IMR-90 (cell line): Measurements from ENCODE around the gene IFNG-AS1. TPM values are rescaled to one million over a fixed set of nuclear protein-coding genes. Genes with fewer than 3 reads are reported as not detected.

ENCODE experiments used
- ATAC-seq: fragments of 200-7000 bp; cut with Tn5 transposase; 2 replicates; pipeline ENCODE4 v1.9.1; 2020; ENCODE audit warnings: low read depth, mild to moderate bottlenecking, moderate library complexity
- BruUV-seq: library from RNA; stranded (reverse); fragments of 400-500 nt; replicated peaks from 2 replicates; lab custom pipeline; 2021; lab: Mats Ljungman, UMichigan
- CTCF ChIA-PET: fragments of 300-600 bp; formaldehyde crosslinking; extraction: SDS; loops from one replicate; lab custom pipeline; 2021; ENCODE audit warnings: antibody characterized with exemption; lab: Yijun Ruan, JAX
- POLR2A ChIA-PET: fragments of 300-600 bp; sonication (Branson Sonifier 250); formaldehyde crosslinking; loops from one replicate; lab custom pipeline; 2022; ENCODE audit warnings: antibody characterized with exemption; ENCODE audit not compliant: unreplicated experiment; lab: Charles Lee
- DNase-seq: peaks from one replicate; pipeline ENCODE4 v3.0.0; 2013
- H2AFZ ChIP-seq: replicated peaks from 2 replicates; pipeline ENCODE3; 2013; ENCODE audit warnings: low read length, mild to moderate bottlenecking; ENCODE audit not compliant: poor library complexity
- H2AK5ac ChIP-seq: 2 replicates; pipeline ENCODE4 v1.6.1; 2013; ENCODE audit warnings: low read depth, low read length, inconsistent platforms
- H2AK9ac ChIP-seq: replicated peaks from 2 replicates; pipeline ENCODE3; 2013; ENCODE audit warnings: mild to moderate bottlenecking, low read depth, low read length, moderate library complexity; ENCODE audit not compliant: poor library complexity
- H2BK120ac ChIP-seq: 2 replicates; pipeline ENCODE4 v1.6.1; 2013; ENCODE audit warnings: low read depth, low read length, inconsistent platforms
- H2BK15ac ChIP-seq: 3 replicates; pipeline ENCODE4 v1.6.1; 2013; ENCODE audit warnings: low read depth, low read length, inconsistent platforms
- H2BK20ac ChIP-seq: 2 replicates; pipeline ENCODE4 v1.6.1; 2013; ENCODE audit warnings: low read depth, mild to moderate bottlenecking, inconsistent platforms, low read length, moderate library complexity
- H2BK5ac ChIP-seq: 2 replicates; pipeline ENCODE4 v1.6.1; 2013; ENCODE audit warnings: mild to moderate bottlenecking, low read depth, low read length, inconsistent platforms; ENCODE audit not compliant: poor library complexity, severe bottlenecking
- H3K14ac ChIP-seq: replicated peaks from 2 replicates; pipeline ENCODE4 v1.6.1; 2013; ENCODE audit warnings: low read depth, low read length, inconsistent platforms
- H3K18ac ChIP-seq: 2 replicates; pipeline ENCODE4 v1.6.1; 2013; ENCODE audit warnings: low read depth, low read length, control low read depth
- H3K23ac ChIP-seq: 2 replicates; pipeline ENCODE4 v1.6.1; 2013; ENCODE audit warnings: low read depth, low read length, inconsistent platforms
- H3K27ac ChIP-seq: 2 replicates; pipeline ENCODE4 v1.5.1; 2013; ENCODE audit warnings: mild to moderate bottlenecking, control low read depth, low read length; ENCODE audit not compliant: insufficient read depth
- H3K27me3 ChIP-seq: 2 replicates; pipeline ENCODE4 v1.6.1; 2013; ENCODE audit warnings: low read length; ENCODE audit not compliant: control insufficient read depth, insufficient read depth
- H3K36me3 ChIP-seq: 2 replicates; pipeline ENCODE4 v1.6.1; 2013; ENCODE audit warnings: low read length, mixed read lengths; ENCODE audit not compliant: control insufficient read depth, insufficient read depth
- H3K4ac ChIP-seq: 2 replicates; pipeline ENCODE4 v1.6.1; 2013; ENCODE audit warnings: low read depth, low read length, inconsistent platforms
- H3K4me1 ChIP-seq: 2 replicates; pipeline ENCODE4 v1.6.1; 2013; ENCODE audit warnings: low read length, mixed read lengths; ENCODE audit not compliant: control insufficient read depth, insufficient read depth
- H3K4me2 ChIP-seq: 2 replicates; pipeline ENCODE4 v1.6.1; 2013; ENCODE audit warnings: low read depth, mild to moderate bottlenecking, control low read depth, low read length, moderate library complexity
- H3K4me3 ChIP-seq: 2 replicates; pipeline ENCODE4 v1.5.1; 2013; ENCODE audit warnings: low read depth, mild to moderate bottlenecking, control low read depth, low read length, moderate library complexity; ENCODE audit not compliant: insufficient read depth
- H3K56ac ChIP-seq: 2 replicates; pipeline ENCODE4 v1.6.1; 2013; ENCODE audit warnings: low read length, inconsistent platforms; ENCODE audit not compliant: insufficient read depth; ENCODE audit errors: extremely low read depth
- H3K79me1 ChIP-seq, 2 experiments: 2 replicates each; pipeline ENCODE4 v1.6.1; 2013; ENCODE audit warnings: low read length in 2 of 2, inconsistent platforms in 1 of 2, low read depth in 1 of 2
- H3K9ac ChIP-seq: 2 replicates; pipeline ENCODE4 v1.6.1; 2013; ENCODE audit warnings: low read depth, low read length, control low read depth
- H3K9me1 ChIP-seq: 2 replicates; pipeline ENCODE4 v1.6.1; 2013; ENCODE audit warnings: low read length, inconsistent platforms; ENCODE audit not compliant: insufficient read depth
- H3K9me3 ChIP-seq: 2 replicates; pipeline ENCODE4 v1.6.1; 2013; ENCODE audit warnings: low read length; ENCODE audit not compliant: control insufficient read depth, insufficient read depth
- H4K20me1 ChIP-seq: 2 replicates; pipeline ENCODE4 v1.6.1; 2013; ENCODE audit warnings: low read length, inconsistent platforms; ENCODE audit not compliant: insufficient read depth
- H4K5ac ChIP-seq: 2 replicates; pipeline ENCODE4 v1.6.1; 2013; ENCODE audit warnings: mild to moderate bottlenecking, low read depth, low read length, control low read depth
- H4K8ac ChIP-seq, 2 experiments: 2 replicates each; pipeline ENCODE4 v1.6.1; 2013; ENCODE audit warnings: low read depth in 2 of 2, low read length in 2 of 2, control low read depth in 1 of 2, inconsistent platforms in 1 of 2
- H4K91ac ChIP-seq: 2 replicates; pipeline ENCODE4 v1.6.1; 2013; ENCODE audit warnings: low read depth, low read length, inconsistent platforms; ENCODE audit not compliant: insufficient read depth
- BHLHE40 ChIP-seq: fragments of 150-350 bp; IDR thresholded peaks from 2 replicates; pipeline ENCODE4 v1.6.1; 2016; ENCODE audit warnings: mild to moderate bottlenecking, low read depth, low read length
- CEBPB ChIP-seq: IDR thresholded peaks from 2 replicates; pipeline ENCODE4 v1.6.1; 2012; ENCODE audit warnings: low read depth, low read length, improper control_type of control experiment
- NFE2L2 ChIP-seq: fragments of 150-350 bp; IDR thresholded peaks from 2 replicates; pipeline ENCODE4 v1.6.1; 2016; ENCODE audit warnings: low read depth, mild to moderate bottlenecking, low read length
- WGBS, 2 experiments: methylation state at CpG; one replicate each; pipeline versions ENCODE4 v1.1.5 to v1.1.7; 2013; ENCODE audit warnings: missing lambda C conversion rate in 2 of 2; ENCODE audit not compliant: insufficient read length in 1 of 2; ENCODE audit errors: extremely low coverage in 2 of 2; 5-methylcytosine and 5-hydroxymethylcytosine counted together
- dilution Hi-C: fragments of 300-500 bp; cut with HindIII; formaldehyde crosslinking; loops from one replicate; pipeline ENCODE4 v1.14.3; 2018; ENCODE audit warnings: low sequenced_read_pairs; ENCODE audit not compliant: unreplicated experiment
- in situ Hi-C: fragments of 300-500 bp; cut with MboI; formaldehyde crosslinking; loops from 3 replicates; pipeline ENCODE4 v1.14.3; 2019; ENCODE audit warnings: low sequenced_read_pairs, inconsistent platforms, mixed read lengths
- intact Hi-C: fragments of 100-400 bp; cut with micrococcal nuclease; formaldehyde crosslinking; loops from 2 replicates; pipeline ENCODE4 v1.10.0; 2022
- polyA plus RNA-seq, 3 experiments: library from polyadenylated mRNA; depleted of rRNA; stranded (reverse); fragments of >200 nt; gene quantifications; 2 replicates each; pipeline ENCODE4 v1.2.3, GENCODE V29; 2012; ENCODE audit warnings: low replicate concordance in 1 of 3
- total RNA-seq: library from RNA; depleted of rRNA; stranded (reverse); fragments of >200 nt; gene quantifications from 2 replicates; pipeline ENCODE4 v1.2.3, GENCODE V29; 2012
- TF ChIP-seq, protein P1 (sequence below): fragments of 150-350 bp; IDR thresholded peaks from 2 replicates; pipeline ENCODE4 v1.6.1; 2016; ENCODE audit warnings: low read depth, mild to moderate bottlenecking, low read length, moderate library complexity, borderline replicate concordance

IFNG-AS1 gene
- total and polyA plus RNA-seq, 2 of the 4 experiments (the other 2 are of a cell fraction), result not detected

DNA sequence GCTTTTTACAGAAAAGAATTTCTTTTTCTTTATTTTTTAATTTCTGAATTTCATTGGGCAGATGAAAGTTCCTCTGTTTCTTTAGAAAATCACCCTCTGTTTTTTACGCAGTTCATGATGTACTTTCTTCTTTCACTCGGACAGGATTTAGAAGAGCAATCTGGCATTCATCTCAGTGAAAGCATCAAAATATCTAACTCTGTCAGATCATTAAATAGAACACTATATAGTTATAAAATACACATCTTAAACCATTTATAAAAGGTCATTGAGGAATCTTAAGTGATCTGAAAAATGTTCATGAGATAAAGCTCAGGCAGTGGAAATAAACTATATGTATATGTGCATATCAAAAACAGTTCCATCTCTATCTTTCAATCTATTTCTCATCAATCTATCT, 3.9 kb downstream of the IFNG-AS1 start:
- dilution Hi-C loops, result no loop called here
- no peak overlapping the region for H3K4me3 ChIP-seq
- no peak overlapping the region for H3K56ac ChIP-seq
- H4K91ac ChIP-seq, result no peak overlapping the region
- H2AK5ac ChIP-seq, result no peak overlapping the region
- no peak for TF ChIP-seq NFE2L2
- TF ChIP-seq BHLHE40, result no peak
- TF ChIP-seq, protein P1, sequence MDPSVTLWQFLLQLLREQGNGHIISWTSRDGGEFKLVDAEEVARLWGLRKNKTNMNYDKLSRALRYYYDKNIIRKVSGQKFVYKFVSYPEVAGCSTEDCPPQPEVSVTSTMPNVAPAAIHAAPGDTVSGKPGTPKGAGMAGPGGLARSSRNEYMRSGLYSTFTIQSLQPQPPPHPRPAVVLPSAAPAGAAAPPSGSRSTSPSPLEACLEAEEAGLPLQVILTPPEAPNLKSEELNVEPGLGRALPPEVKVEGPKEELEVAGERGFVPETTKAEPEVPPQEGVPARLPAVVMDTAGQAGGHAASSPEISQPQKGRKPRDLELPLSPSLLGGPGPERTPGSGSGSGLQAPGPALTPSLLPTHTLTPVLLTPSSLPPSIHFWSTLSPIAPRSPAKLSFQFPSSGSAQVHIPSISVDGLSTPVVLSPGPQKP, result no peak
- TF ChIP-seq CEBPB, result no peak
- H3K36me3 ChIP-seq, result no peaks in the 10 kb centered on the region
- no peak overlapping the region for H2BK20ac ChIP-seq
- H2BK5ac ChIP-seq, result no peak overlapping the region
- H3K23ac ChIP-seq, result no peak overlapping the region
- H3K4me1 ChIP-seq, result no peaks in the 10 kb centered on the region
- H3K27ac ChIP-seq, result no peak overlapping the region
- H3K4ac ChIP-seq, result no peak overlapping the region
- CTCF ChIA-PET, result no interaction called here
- intact Hi-C loops, result no loop called here
- BruUV-seq, result no TSS peak
- no peak overlapping the region for H2AFZ ChIP-seq
- no peak overlapping the region for H3K18ac ChIP-seq
- H4K20me1 ChIP-seq, result no peaks in the 10 kb centered on the region
- no CpG with 5 or more reads among the region's 2 CpGs for WGBS, 2 experiments
- H3K9me1 ChIP-seq, result no peaks in the 10 kb centered on the region
- H3K79me1 ChIP-seq, result no peaks in the 10 kb centered on the region
- POLR2A ChIA-PET, result no interaction called here
- H3K27me3 ChIP-seq, result peaks cover 9% of the 10 kb centered on the region
- no peak overlapping the region for H3K14ac ChIP-seq
- no peak overlapping the region for H3K9ac ChIP-seq
- H2BK120ac ChIP-seq, result no peak overlapping the region
- no peak overlapping the region for H3K4me2 ChIP-seq
- no peak for DNase-seq
- no peak overlapping the region for H2BK15ac ChIP-seq
- no peak overlapping the region for H4K8ac ChIP-seq
- H3K9me3 ChIP-seq, result no peaks in the 10 kb centered on the region
- no peak overlapping the region for H4K5ac ChIP-seq
- in situ Hi-C loops, result no loop called here
- no peak for ATAC-seq
- H2AK9ac ChIP-seq, result no peak overlapping the region
